ENCODE results near the gene ZAP70. TPM values are rescaled to one million over a fixed set of nuclear protein-coding genes. Genes with fewer than 3 reads are reported as not detected.

The ZAP70 gene
- total RNA-seq, 4 donors from 2014 or later = 11.5 to 75.1 (median 27.2) TPM

GRCh38 chr2:97727296-97727695 lies 13.9 kb downstream of the ZAP70 start:
- Histone ChIP-seq H3K4me1 (peaks cover 0 to 3% (median 0%) of the 10 kb centered on the region in 4 donors), H3K27me3 (no peaks in the 10 kb centered on the region), H3K9me3 (peaks cover 0 to 8% (median 1%) of the 10 kb centered on the region in 4 donors), H3K4me3 (no peak overlapping the region), H3K27ac (no peak overlapping the region), H3K36me3 (no peaks in the 10 kb centered on the region)
- DNase-seq = peak in 2 of 3 donors; percentile 7 to 28
- TF ChIP-seq, protein P1, sequence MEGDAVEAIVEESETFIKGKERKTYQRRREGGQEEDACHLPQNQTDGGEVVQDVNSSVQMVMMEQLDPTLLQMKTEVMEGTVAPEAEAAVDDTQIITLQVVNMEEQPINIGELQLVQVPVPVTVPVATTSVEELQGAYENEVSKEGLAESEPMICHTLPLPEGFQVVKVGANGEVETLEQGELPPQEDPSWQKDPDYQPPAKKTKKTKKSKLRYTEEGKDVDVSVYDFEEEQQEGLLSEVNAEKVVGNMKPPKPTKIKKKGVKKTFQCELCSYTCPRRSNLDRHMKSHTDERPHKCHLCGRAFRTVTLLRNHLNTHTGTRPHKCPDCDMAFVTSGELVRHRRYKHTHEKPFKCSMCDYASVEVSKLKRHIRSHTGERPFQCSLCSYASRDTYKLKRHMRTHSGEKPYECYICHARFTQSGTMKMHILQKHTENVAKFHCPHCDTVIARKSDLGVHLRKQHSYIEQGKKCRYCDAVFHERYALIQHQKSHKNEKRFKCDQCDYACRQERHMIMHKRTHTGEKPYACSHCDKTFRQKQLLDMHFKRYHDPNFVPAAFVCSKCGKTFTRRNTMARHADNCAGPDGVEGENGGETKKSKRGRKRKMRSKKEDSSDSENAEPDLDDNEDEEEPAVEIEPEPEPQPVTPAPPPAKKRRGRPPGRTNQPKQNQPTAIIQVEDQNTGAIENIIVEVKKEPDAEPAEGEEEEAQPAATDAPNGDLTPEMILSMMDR (IDR thresholded peaks at IDR 0.05) = no peak
- TF ChIP-seq POLR2A (IDR thresholded peaks at IDR 0.05) = no peak

DNA sequence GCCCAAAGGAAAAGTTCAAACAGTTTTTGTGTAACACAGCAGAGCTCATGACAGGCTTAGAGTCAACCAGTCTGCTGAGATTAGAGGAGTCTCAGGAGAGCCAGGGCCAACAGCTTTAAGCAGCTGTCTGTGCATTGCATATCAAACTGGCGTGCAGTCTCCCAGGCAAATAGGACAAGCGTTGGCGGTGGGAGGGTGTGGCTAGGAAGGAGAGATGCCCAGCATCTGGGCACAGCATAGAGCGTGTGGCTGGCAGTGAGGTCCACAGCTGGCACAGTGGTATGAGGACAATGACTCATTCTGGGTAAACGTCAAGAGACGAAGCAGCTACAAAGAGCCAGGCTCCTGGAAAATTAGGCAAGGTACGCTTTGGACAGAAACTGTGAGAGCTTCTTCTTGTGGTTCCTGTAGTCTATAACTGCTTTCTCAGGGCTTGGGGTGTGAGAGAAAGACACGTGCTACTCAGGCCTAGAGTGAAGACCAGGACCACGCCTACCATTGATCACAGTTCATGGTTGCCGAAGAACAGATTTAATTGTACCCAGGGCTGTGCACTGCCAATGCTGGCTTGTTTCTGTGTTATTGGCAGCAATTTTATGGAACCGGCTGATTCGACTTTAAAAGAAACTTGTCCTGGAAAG lies 14.8 kb downstream of the ZAP70 start:
- peak in 2 of 3 donors; percentile 32 to 44 for DNase-seq
- Histone ChIP-seq H3K9me3 (peaks cover 0 to 8% (median 1%) of the 10 kb centered on the region in 4 donors), H3K4me3 (no peak overlapping the region), H3K27me3 (no peaks in the 10 kb centered on the region), H3K27ac (no peak overlapping the region), H3K36me3 (no peaks in the 10 kb centered on the region), H3K4me1 (peaks cover 0 to 3% (median 0%) of the 10 kb centered on the region in 4 donors)
- TF ChIP-seq, protein P1 (IDR thresholded peaks at IDR 0.05) = no peak
- no peak for TF ChIP-seq POLR2A (IDR thresholded peaks at IDR 0.05)

- H3K27ac ChIP-seq = no peak overlapping the region
- H3K4me1 ChIP-seq = peaks cover 0 to 3% (median 0%) of the 10 kb centered on the region in 4 donors
- H3K9me3 ChIP-seq = peaks cover 0 to 8% (median 1%) of the 10 kb centered on the region in 4 donors
- H3K4me3 ChIP-seq = no peak overlapping the region
- TF ChIP-seq POLR2A (IDR thresholded peaks at IDR 0.05) = no peak
- TF ChIP-seq, protein P1 (IDR thresholded peaks at IDR 0.05) = no peak
- DNase-seq = peak in 1 of 3 donors; percentile 7
- no peaks in the 10 kb centered on the region for H3K36me3 ChIP-seq
- no peaks in the 10 kb centered on the region for H3K27me3 ChIP-seq
Observed at GRCh38 chr2:97730245-97730644, 16.9 kb downstream of the ZAP70 start.

DNA sequence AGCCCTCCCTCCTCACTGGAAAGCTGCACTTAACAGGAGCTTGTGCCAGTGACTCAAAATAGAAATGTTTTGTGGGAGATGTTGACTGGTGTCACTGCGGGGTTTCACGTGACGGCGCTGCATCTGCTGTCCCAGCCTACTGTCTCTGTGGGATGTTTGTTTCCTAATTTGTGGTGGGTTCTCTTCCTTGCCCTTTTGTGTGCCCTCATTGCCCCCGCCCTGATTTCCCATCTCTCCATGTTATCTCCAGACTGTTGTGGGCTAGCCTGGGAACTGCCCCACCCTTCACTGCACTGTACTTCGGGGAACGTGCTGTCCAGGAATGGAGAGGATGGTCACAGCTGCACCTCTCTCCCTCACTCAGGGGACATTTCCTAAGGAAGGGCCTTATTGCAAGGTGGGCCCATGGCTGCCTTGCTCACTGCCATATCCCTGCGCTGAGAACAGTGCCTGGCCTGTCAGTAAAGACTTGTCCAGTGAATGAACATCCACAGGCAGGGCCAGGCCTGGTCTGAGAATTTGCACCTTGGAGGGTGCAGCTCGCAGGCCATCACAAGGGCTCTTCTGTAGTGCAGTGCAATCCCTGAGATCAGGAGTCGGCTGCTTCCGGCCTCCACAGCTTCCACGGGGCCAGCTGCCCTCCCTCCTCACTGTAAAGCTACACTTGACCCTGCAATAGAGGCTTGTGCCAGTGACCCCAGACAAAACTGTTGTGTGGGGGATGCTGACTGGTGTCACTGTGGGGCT lies 18.1 kb downstream of the ZAP70 start:
- Histone ChIP-seq H3K4me3 (no peak overlapping the region), H3K4me1 (peaks cover 0 to 3% (median 0%) of the 10 kb centered on the region in 4 donors), H3K27me3 (no peaks in the 10 kb centered on the region), H3K36me3 (no peaks in the 10 kb centered on the region), H3K27ac (no peak overlapping the region), H3K9me3 (peaks cover 0 to 8% (median 1%) of the 10 kb centered on the region in 4 donors)
- DNase-seq = peak in 2 of 3 donors; percentile 23 to 30
- TF ChIP-seq, protein P1 (IDR thresholded peaks at IDR 0.05) = no peak
- no peak for TF ChIP-seq POLR2A (IDR thresholded peaks at IDR 0.05)

GRCh38 chr2:97732436-97733340 lies 19.3 kb downstream of the ZAP70 start:
- no peak overlapping the region for H3K4me3 ChIP-seq

More at GRCh38 chr2:97732436-97733340, 19.3 kb downstream of the ZAP70 start:
- H3K27me3 ChIP-seq = no peaks in the 10 kb centered on the region
- TF ChIP-seq POLR2A (IDR thresholded peaks at IDR 0.05) = no peak
- TF ChIP-seq, protein P1 (IDR thresholded peaks at IDR 0.05) = no peak
- no peak overlapping the region for H3K27ac ChIP-seq
- peaks cover 0 to 3% (median 0%) of the 10 kb centered on the region in 4 donors for H3K4me1 ChIP-seq
- H3K9me3 ChIP-seq = peaks cover 0 to 8% (median 0%) of the 10 kb centered on the region in 4 donors
- no peaks in the 10 kb centered on the region for H3K36me3 ChIP-seq
- peak in 2 of 3 donors; percentile 29 to 37 for DNase-seq
